NCI-H2171 treated with DMSO at 0.1 percent for 48 hours (cell line): Measurements from ENCODE around the gene GBA3.

Experiments used
- DNase-seq: peaks from one replicate; lab custom pipeline; 2025; lab: John Stamatoyannopoulos, UW

The GBA3 gene

GRCh38 chr4:22695917-22696316 lies 3.2 kb downstream of the GBA3 start:
- no peak for DNase-seq

GRCh38 chr4:22703912-22704311 lies 11.2 kb downstream of the GBA3 start:
- no peak for DNase-seq

GRCh38 chr4:22707390-22707789 lies 14.7 kb downstream of the GBA3 start:
- no peak for DNase-seq

GRCh38 chr4:22708961-22709360 lies 16.2 kb downstream of the GBA3 start:
- no peak for DNase-seq

- DNase-seq, result no peak
Measured at GRCh38 chr4:22712105-22712504, 19.4 kb downstream of the GBA3 start.

GRCh38 chr4:22712529-22712928 lies 19.8 kb downstream of the GBA3 start:
- DNase-seq, result no peak

GRCh38 chr4:22713841-22714240 lies 21.1 kb downstream of the GBA3 start:
- DNase-seq, result no peak

GRCh38 chr4:22719218-22719617 lies 26.5 kb downstream of the GBA3 start:
- no peak for DNase-seq

- DNase-seq, result no peak
Measured at GRCh38 chr4:22720091-22720490, 27.4 kb downstream of the GBA3 start.

GRCh38 chr4:22721204-22721603 lies 28.5 kb downstream of the GBA3 start:
- DNase-seq, result no peak

- no peak for DNase-seq
Measured at GRCh38 chr4:22730021-22730420, 37.3 kb downstream of the GBA3 start.

- DNase-seq, result no peak
Measured at GRCh38 chr4:22733816-22734215, 41.1 kb downstream of the GBA3 start.

- no peak for DNase-seq
Measured at GRCh38 chr4:22736912-22737311, 44.2 kb downstream of the GBA3 start.

GRCh38 chr4:22739968-22740367 lies 47.2 kb downstream of the GBA3 start:
- no peak for DNase-seq

GRCh38 chr4:22741744-22742143 lies 49.0 kb downstream of the GBA3 start:
- DNase-seq, result no peak

GRCh38 chr4:22743290-22743689 lies 50.6 kb downstream of the GBA3 start:
- no peak for DNase-seq

GRCh38 chr4:22744478-22745062 lies 51.8 kb downstream of the GBA3 start:
- no peak for DNase-seq

- no peak for DNase-seq
Measured at GRCh38 chr4:22745234-22745633, 52.5 kb downstream of the GBA3 start.

GRCh38 chr4:22754116-22754515 lies 61.4 kb downstream of the GBA3 start:
- no peak for DNase-seq

- no peak for DNase-seq
Measured at GRCh38 chr4:22762548-22762947, 69.8 kb downstream of the GBA3 start.

GRCh38 chr4:22764183-22764582 lies 71.4 kb downstream of the GBA3 start:
- DNase-seq, result no peak

GRCh38 chr4:22766068-22766467 lies 73.3 kb downstream of the GBA3 start:
- DNase-seq, result no peak

GRCh38 chr4:22778547-22779163 lies 85.9 kb downstream of the GBA3 start:
- DNase-seq, result no peak

GRCh38 chr4:22780317-22780716 lies 87.6 kb downstream of the GBA3 start:
- DNase-seq, result no peak
